Effector memory CD4-positive, alpha-beta T cell (primary cell): ENCODE data around the gene NEK6.

Experiments used
- DNase-seq, 3 donors: peaks; one replicate each; pipeline ENCODE4 v3.0.0-alpha.2; 2020
- H3K27ac ChIP-seq: 2 replicates; pipeline ENCODE4 v1.7.0; 2013; ENCODE audit warnings: mild to moderate bottlenecking, low read length, moderate library complexity; ENCODE audit not compliant: insufficient read depth, poor library complexity, severe bottlenecking
- H3K27me3 ChIP-seq: replicated peaks from 2 replicates; pipeline ENCODE4 v1.7.0; 2013; ENCODE audit warnings: mild to moderate bottlenecking, low read length; ENCODE audit not compliant: insufficient read depth, control insufficient read depth, poor library complexity, severe bottlenecking
- H3K36me3 ChIP-seq: 2 replicates; pipeline ENCODE4 v1.7.0; 2013; ENCODE audit warnings: mild to moderate bottlenecking, low read length, moderate library complexity; ENCODE audit not compliant: control insufficient read depth, insufficient read depth
- H3K4me1 ChIP-seq: 2 replicates; pipeline ENCODE4 v1.7.0; 2013; ENCODE audit warnings: low read length, mild to moderate bottlenecking; ENCODE audit not compliant: control insufficient read depth, insufficient read depth, poor library complexity, severe bottlenecking
- H3K4me3 ChIP-seq: 2 replicates; pipeline ENCODE4 v1.7.0; 2013; ENCODE audit warnings: low read length, low read depth, mild to moderate bottlenecking; ENCODE audit not compliant: insufficient read depth, poor library complexity, severe bottlenecking
- H3K9me3 ChIP-seq: 2 replicates; pipeline ENCODE4 v1.7.0; 2013; ENCODE audit warnings: mild to moderate bottlenecking, low read length, moderate library complexity; ENCODE audit not compliant: control insufficient read depth

NEK6 gene

GRCh38 chr9:124359426-124359825, 101.7 kb downstream of the NEK6 start:
- H3K27ac ChIP-seq, result no peak overlapping the region
- no peak for DNase-seq
- no peaks in the 10 kb centered on the region for H3K9me3 ChIP-seq
- H3K27me3 ChIP-seq, result no peaks in the 10 kb centered on the region
- no peak overlapping the region for H3K4me3 ChIP-seq
- no peaks in the 10 kb centered on the region for H3K4me1 ChIP-seq
- H3K36me3 ChIP-seq, result peaks cover 26% of the 10 kb centered on the region

- Histone ChIP-seq H3K27ac (no peak overlapping the region), H3K27me3 (no peaks in the 10 kb centered on the region), H3K9me3 (no peaks in the 10 kb centered on the region), H3K4me1 (no peaks in the 10 kb centered on the region), H3K4me3 (no peak overlapping the region), H3K36me3 (peaks cover 19% of the 10 kb centered on the region)
- no peak for DNase-seq
These were observed 102.3 kb downstream of the NEK6 start for GRCh38 chr9:124359855-124360678.

GRCh38 chr9:124361128-124361527, 103.4 kb downstream of the NEK6 start:
- H3K9me3 ChIP-seq, result no peaks in the 10 kb centered on the region
- no peak overlapping the region for H3K4me3 ChIP-seq
- no peak for DNase-seq
- H3K27ac ChIP-seq, result no peak overlapping the region
- H3K4me1 ChIP-seq, result no peaks in the 10 kb centered on the region
- no peaks in the 10 kb centered on the region for H3K27me3 ChIP-seq
- H3K36me3 ChIP-seq, result peaks cover 10% of the 10 kb centered on the region

GRCh38 chr9:124363326-124364096, 105.8 kb downstream of the NEK6 start:
- no peak overlapping the region for H3K27ac ChIP-seq
- no peaks in the 10 kb centered on the region for H3K36me3 ChIP-seq
- no peak for DNase-seq
- no peak overlapping the region for H3K4me3 ChIP-seq
- no peaks in the 10 kb centered on the region for H3K4me1 ChIP-seq
- H3K9me3 ChIP-seq, result no peaks in the 10 kb centered on the region
- H3K27me3 ChIP-seq, result no peaks in the 10 kb centered on the region

- no peaks in the 10 kb centered on the region for H3K36me3 ChIP-seq
- H3K9me3 ChIP-seq, result no peaks in the 10 kb centered on the region
- no peak overlapping the region for H3K27ac ChIP-seq
- H3K27me3 ChIP-seq, result no peaks in the 10 kb centered on the region
- H3K4me3 ChIP-seq, result no peak overlapping the region
- no peaks in the 10 kb centered on the region for H3K4me1 ChIP-seq
- no peak for DNase-seq
These were observed 106.4 kb downstream of the NEK6 start for GRCh38 chr9:124364141-124364540.

- no peak overlapping the region for H3K4me3 ChIP-seq
- DNase-seq, result no peak
- H3K4me1 ChIP-seq, result no peaks in the 10 kb centered on the region
- no peaks in the 10 kb centered on the region for H3K36me3 ChIP-seq
- no peaks in the 10 kb centered on the region for H3K9me3 ChIP-seq
- no peak overlapping the region for H3K27ac ChIP-seq
- no peaks in the 10 kb centered on the region for H3K27me3 ChIP-seq
These were observed 107.3 kb downstream of the NEK6 start for GRCh38 chr9:124365036-124365435.

GRCh38 chr9:124366476-124367220, 108.9 kb downstream of the NEK6 start:
- Histone ChIP-seq H3K27ac (no peak overlapping the region), H3K27me3 (no peaks in the 10 kb centered on the region)

GRCh38 chr9:124368692-124369091, 110.9 kb downstream of the NEK6 start:
- Histone ChIP-seq H3K36me3 (no peaks in the 10 kb centered on the region), H3K27ac (no peak overlapping the region), H3K4me1 (no peaks in the 10 kb centered on the region), H3K4me3 (no peak overlapping the region), H3K9me3 (no peaks in the 10 kb centered on the region), H3K27me3 (no peaks in the 10 kb centered on the region)
- DNase-seq, result no peak

More at GRCh38 chr9:124366476-124367220, 108.9 kb downstream of the NEK6 start:
- Histone ChIP-seq H3K4me3 (no peak overlapping the region), H3K9me3 (no peaks in the 10 kb centered on the region), H3K36me3 (no peaks in the 10 kb centered on the region), H3K4me1 (no peaks in the 10 kb centered on the region)
- no peak for DNase-seq

GRCh38 chr9:124369231-124369797, 111.6 kb downstream of the NEK6 start:
- DNase-seq, result no peak
- H3K27ac ChIP-seq, result no peak overlapping the region
- H3K4me3 ChIP-seq, result no peak overlapping the region
- H3K27me3 ChIP-seq, result no peaks in the 10 kb centered on the region
- H3K9me3 ChIP-seq, result no peaks in the 10 kb centered on the region
- no peaks in the 10 kb centered on the region for H3K36me3 ChIP-seq
- H3K4me1 ChIP-seq, result no peaks in the 10 kb centered on the region
